Brain pericyte (primary cell): ENCODE data around the gene DDIT3.
"Not testable (repeated sequence)": the region's sequence is repeated elsewhere in the genome, so short reads cannot be mapped to it uniquely, and the experiment has no call there.

ENCODE experiments used
- DNase-seq: peaks from one replicate; pipeline ENCODE4 v3.0.0-alpha.2; 2012; ENCODE audit warnings: low read depth, low spot score

The DDIT3 gene

DNA sequence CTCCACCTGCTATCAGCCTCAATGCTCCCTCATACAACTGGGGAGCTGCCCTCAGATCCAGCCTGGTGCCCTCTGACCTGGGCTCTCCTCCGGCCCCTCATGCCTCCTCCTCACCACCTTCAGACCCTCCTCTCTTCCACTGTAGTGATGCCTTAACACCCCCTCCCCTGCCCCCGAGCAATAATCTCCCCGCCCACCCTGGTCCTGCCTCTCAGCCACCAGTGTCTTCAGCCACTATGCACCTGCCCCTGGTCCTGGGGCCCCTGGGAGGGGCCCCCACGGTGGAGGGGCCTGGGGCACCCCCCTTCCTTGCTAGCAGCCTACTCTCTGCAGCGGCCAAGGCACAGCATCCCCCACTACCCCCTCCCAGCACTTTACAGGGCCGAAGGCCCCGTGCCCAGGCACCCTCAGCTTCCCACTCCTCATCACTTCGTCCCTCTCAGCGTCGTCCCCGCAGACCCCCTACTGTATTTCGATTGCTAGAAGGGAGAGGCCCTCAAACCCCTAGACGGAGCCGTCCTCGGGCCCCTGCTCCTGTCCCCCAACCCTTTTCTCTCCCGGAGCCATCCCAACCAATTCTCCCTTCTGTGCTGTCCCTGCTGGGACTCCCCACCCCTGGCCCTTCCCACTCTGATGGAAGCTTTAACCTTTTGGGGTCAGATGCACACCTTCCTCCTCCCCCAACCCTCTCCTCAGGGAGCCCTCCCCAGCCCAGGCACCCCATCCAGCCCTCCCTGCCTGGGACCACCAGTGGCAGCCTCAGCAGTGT, 5.5 kb upstream of the DDIT3 start:
- no peak for DNase-seq

GRCh38 chr12:57524814-57525614, 4.7 kb upstream of the DDIT3 start:
- DNase-seq: no peak

DNA sequence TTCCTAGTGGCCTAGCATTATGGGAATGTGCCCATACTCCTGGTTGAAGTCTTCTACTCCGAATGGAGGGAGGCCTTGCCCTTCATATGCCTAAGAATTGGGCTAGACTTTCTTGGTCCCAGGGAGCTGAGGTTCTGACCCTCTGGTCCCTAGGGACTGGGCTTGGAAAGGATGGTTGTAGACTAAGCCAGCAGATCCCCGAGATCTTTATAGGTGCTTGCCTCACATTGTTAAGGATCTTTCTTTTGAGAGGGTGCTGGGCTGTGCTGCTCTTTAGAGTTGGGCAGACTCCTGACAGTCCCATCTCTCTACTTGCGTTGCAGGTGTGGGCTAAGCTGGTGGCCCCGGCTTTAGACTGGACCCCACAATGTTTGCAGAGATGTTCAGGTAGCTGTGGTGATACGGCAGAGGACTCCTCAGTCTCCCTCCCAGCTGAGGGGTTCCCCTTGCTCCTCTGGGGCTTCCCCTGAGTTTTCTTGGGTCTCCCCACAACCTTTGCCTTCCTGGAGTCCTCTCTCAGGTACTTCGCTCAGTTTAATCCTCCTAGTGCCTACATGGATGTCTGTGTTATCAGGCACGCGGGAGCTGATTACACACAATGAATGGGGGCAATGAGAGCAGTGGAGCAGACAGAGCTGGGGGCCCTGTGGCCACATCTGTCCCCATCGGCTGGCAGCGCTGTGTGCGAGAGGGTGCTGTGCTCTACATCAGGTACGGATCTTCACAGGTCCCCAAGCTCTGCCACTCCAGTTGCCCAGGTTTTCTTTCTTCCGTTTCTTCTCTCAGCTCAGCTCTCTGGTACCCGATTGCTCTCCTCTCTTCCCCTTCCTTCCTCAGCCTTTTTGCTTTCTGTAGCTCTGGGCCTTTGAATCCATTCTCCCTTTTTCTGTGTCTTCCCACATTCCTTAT, 3.6 kb upstream of the DDIT3 start:
- DNase-seq: no peak

- no peak for DNase-seq
Observed at GRCh38 chr12:57522887-57523705, 2.8 kb upstream of the DDIT3 start.

DNA sequence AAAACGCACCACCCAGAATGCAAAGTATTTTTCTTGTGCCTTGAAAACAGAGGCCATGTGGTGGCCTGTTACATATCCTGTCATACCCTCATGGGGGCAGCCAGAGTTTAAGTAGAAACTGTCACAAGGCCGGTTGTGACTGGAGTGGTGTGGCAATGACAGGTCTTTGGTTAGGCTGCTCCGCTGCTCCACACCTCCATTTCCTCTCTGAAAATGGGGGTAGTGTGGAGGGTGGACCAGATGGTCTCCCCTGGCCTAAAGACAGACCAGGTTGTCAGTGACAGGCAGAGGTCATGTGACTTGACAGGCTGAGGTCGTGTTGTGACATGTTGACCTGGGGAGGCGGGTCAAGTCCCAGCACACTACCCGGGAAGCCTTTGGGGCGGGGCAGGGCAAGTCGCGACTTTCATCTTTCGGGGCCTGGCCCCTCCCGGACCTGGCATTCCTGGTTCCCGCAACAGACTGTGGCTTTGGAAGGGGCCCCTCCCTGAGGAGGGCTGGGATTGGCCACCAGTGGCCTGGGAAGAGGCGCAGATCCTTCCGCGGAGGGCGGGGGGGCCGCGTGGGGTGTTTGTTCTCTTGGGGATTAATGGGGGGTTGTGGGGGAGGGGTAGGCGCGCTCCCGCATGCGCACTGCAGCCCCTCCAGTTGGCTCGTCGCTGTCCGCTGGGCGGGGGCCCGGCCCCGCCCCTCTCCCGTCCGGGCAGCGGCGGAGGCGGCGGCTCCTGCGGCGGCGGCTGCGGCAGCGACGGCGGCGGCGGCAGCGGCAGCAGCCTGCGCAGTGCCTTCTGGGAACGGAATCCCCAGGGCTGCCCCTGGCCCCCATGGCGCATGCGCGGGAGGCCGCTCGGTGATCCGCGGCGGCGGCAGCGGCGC, 1.9 kb upstream of the DDIT3 start, which contains the start of gene MBD6:
Gene MBD6 (plus strand): TSS at position 814 of the 876 bp plus-strand sequence. CDS start 1,480 bp downstream, outside the sequence.
- peak; percentile 50 for DNase-seq

GRCh38 chr12:57521525-57522010, 1.3 kb upstream of the DDIT3 start:
- no peak for DNase-seq

DNA sequence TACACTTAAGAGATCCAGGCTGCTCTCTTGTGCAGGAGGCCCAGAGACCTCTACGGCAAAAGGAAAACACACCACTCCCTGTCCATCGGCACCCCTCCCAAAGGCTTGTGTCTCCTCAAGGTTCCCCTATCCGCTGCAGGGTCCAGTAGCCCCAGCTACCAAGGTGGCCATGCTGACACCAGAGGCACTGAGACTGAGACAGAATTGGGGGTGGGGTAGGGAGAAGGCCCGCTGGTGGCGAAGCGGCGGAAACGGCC, 590 bp downstream of the DDIT3 start:
- DNase-seq: no peak

- no peak for DNase-seq
Observed at GRCh38 chr12:57518920-57519795, 1.2 kb downstream of the DDIT3 start.

DNA sequence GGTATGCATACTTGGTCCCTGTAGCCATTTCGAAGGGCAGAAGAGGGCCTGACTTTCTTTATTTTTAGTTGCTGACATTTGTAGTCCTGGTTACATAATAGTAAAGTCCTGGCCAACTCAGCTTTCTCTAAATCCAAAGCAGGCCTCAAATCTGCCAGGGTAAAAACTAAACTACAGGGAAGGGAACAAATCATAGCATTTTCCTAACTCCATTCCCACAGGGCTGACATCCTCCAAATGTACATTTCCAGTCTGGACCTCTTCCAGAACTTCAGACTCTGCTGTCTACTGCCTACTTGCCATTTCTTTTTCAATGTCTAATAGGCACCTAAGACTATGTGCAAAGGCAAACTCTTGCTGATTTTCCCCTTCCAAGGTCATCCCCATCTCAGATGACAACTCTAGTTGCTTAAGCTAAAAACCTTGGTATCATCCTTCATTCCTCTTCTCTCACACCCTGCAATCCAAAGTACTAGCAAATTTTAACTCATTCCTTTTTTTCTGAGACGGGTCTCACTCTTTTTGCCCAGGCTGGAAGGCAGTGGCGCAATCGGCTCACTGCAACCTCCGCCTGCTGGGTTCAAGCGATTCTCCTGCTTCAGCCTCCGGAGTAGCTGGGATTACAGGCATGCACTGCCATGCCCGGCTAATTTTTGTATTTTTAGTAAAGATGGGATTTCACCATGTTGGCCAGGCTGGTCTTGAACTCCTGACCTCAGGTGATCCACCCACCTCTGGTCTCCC, 2.0 kb downstream of the DDIT3 start:
- no peak for DNase-seq

- not testable (repeated sequence) for DNase-seq
Observed at GRCh38 chr12:57517718-57518117, 2.6 kb downstream of the DDIT3 start.

GRCh38 chr12:57517187-57517586, 3.1 kb downstream of the DDIT3 start:
- DNase-seq: no peak

DNA sequence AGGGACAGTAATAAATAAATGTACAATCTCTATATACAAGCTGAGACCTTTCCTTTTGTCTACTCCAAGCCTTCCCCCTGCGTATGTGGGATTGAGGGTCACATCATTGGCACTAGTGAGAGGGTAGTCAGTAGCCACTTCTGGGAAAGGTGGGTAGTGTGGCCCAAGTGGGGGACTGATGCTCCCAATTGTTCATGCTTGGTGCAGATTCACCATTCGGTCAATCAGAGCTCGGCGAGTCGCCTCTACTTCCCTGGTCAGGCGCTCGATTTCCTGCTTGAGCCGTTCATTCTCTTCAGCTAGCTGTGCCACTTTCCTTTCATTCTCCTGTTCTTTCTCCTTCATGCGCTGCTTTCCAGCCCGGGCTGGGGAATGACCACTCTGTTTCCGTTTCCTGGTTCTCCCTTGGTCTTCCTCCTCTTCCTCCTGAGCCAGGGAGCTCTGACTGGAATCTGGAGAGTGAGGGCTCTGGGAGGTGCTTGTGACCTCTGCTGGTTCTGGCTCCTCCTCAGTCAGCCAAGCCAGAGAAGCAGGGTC, 3.6 kb downstream of the DDIT3 start:
- no peak for DNase-seq

DNA sequence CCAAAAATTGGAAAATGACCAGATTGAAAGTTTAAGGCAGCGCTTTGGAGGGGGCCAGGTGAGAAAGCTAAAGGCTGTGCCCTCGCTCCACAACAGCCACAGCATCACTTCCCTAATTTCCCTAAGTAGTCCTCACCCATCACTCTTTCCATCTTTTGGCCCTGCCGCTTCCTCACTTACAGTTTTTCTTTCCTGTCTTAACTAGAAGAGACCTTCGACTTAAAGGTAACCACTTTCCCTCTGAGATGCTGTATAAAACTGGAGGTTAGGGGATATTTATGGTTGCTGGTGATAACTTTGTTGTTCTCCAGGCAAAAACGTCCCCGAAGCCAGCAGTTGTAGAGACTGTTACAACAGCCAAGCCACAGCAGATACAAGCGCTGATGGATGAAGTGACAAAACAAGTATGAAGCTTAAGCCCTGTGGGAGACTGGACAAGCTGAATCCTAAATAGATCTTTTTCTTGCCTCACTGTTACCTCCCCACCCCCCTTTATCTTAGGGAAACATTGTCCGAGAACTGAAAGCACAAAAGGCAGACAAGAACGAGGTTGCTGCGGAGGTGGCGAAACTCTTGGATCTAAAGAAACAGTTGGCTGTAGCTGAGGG, 4.3 kb downstream of the DDIT3 start:
- no peak for DNase-seq

DNA sequence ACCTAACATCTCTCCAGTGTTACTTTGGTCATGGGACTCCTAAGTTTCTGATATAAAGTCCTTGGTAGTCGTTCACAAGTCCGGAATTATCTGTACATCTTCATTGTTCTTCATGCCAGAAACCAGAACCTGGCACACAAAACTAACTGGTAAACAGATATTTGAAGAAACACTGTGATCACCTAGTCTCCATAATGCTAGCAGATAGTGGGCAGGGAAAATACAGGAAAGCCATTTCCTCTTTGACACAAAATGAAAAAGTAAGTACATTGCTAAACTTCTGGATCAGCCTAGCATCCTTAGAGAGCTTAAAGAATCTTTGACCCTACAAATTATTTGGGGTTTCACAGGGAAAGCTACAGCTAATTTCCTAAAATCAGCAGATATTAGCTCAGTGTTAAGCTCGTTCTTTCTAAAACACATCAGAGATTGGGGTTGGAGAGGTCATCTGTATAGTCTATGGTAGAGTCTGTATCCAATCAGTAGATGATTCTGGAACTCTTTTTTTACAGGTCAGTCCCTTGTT, 4.8 kb downstream of the DDIT3 start:
- no peak for DNase-seq

- no peak for DNase-seq
Observed at GRCh38 chr12:57514720-57515407, 5.5 kb downstream of the DDIT3 start.

GRCh38 chr12:57514246-57514645, 6.1 kb downstream of the DDIT3 start:
- not testable (repeated sequence) for DNase-seq

DNA sequence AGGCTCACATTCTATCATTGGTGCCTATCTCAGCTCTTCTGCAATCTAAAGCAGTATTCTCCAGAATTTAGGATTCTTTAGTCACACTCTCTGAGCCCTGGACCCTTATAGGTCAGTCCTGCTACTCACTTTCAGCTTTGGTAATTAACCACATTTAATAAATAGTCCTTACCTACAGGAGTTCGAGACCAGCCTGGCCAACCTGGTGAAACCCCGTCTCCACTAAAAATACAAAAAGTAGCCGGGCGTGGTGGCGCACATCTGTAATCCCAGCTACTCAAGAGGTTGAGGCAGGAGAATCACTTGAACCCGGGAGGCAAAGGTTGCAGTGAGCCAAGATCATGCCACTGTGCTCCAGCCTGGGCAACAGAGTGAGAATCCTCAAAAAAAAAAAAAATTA, 6.6 kb downstream of the DDIT3 start:
- DNase-seq: not testable (repeated sequence)
